Measurements from ENCODE around the gene PTCHD4.
"Not testable (repeated sequence)": the region's sequence is repeated elsewhere in the genome, so short reads cannot be mapped to it uniquely, and the experiment has no call there.

Gene PTCHD4

DNA sequence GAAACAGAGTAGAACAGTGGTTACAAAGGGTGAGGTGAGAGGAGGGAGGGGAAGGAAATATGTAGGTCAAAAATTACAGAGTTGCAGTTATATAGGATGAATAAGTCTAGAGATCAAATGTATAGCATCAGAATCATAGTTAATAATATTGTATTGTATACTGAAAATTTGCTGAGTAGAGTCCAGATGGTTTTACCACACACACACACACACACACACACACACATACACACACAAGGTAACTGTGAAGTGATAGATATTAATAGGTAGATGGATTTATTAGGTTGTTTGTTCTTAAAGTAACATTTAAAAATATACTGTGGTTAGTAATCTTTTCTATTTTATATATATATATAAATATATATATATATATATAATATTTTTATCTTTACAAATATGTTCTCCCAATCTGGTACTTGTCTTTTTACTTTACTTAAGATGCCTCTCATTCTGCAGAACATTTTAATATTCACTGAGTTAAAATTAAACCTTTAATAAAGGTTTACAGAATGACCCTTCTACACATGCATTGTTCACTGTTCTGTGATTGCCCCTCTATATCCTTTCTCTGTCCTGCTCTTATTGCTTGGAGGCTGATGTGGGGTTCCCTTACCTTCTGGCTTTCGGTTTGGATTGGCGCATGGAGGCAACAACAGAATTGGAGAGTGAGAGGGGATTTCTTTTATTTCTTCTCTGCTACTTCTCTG lies 408 bp downstream of the PTCHD4 start:
- Histone ChIP-seq H3K9me3 (ENCODE audit: low read depth, low read length) (no peaks in the 10 kb centered on the region), H3K4me3 (no peak overlapping the region), H3K36me3 (ENCODE audit: insufficient read depth, low read length) (no peaks in the 10 kb centered on the region), H3K9ac (ENCODE audit: insufficient read length) (no peak overlapping the region), H3K27ac (no peak overlapping the region)
- no peak for DNase-seq (ENCODE audit: low read depth, low spot score)
- TF ChIP-seq EZH2 (IDR thresholded peaks at IDR 0.05) (no peak), FOXP2 (optimal IDR thresholded peaks at IDR 0.05; ENCODE audit: control extremely low read depth, extremely low read length, insufficient read depth) (no peak), POLR2AphosphoS5 (IDR thresholded peaks at IDR 0.05; ENCODE audit: borderline replicate concordance, low read depth, low read length) (no peak)

DNA sequence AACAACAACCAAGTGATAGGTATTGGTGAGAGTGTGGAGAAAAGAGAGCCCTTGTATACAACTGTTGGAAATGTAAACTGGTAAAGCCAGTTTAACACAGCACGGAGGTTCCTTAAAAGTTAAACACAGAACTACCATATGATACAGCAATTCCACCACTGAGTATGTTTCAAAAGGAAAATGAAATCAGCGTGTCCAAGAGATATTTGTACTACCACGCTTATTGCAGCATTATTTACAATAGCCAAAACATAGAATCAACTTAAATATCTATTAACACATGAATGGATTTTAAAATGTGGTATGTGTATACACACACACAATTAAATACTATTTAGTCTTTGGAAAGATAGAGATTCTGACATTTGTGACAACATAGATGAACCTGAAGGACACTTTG lies 1.1 kb downstream of the PTCHD4 start:
- TF ChIP-seq POLR2AphosphoS5 (IDR thresholded peaks at IDR 0.05; ENCODE audit: borderline replicate concordance, low read depth, low read length): no peak
- TF ChIP-seq FOXP2 (optimal IDR thresholded peaks at IDR 0.05; ENCODE audit: control extremely low read depth, extremely low read length, insufficient read depth): no peak
- no peak for TF ChIP-seq EZH2 (IDR thresholded peaks at IDR 0.05)
- no peak overlapping the region for H3K27ac ChIP-seq
- no peak for DNase-seq (ENCODE audit: low read depth, low spot score)
- H3K9ac ChIP-seq (ENCODE audit: insufficient read length): no peak overlapping the region
- H3K36me3 ChIP-seq (ENCODE audit: insufficient read depth, low read length): no peaks in the 10 kb centered on the region
- no peaks in the 10 kb centered on the region for H3K9me3 ChIP-seq (ENCODE audit: low read depth, low read length)
- no peak overlapping the region for H3K4me3 ChIP-seq

DNA sequence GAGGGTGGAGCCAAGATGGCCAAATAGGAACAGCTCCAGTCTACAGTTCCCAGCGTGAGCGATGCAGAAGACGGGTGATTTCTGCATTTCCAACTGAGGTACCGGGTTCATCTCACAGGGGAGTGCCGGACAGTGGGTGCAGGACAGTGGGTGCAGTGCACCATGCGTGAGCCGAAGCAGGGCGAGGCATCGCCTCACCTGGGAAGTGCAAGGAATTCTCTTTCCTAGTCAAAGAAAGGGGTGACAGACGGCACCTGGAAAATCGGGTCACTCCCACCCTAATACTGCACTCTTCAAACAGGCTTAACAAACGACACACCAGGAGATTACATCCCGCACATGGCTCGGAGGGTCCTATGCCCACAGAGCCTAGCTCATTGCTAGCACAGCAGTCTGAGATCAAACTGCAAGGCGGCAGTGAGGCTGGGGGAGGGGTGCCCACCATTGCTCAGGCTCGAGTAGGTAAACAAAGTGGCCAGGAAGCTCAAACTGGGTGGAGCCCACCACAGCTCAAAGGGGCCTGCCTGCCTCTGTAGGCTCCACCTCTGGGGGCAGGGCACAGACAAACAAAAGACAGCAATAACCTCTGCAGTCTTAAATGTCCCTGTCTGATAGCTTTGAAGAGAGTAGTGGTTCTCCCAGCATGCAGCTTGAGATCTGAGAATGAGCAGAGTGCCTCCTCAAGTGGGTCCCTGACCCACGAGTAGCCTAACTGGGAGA lies 8.4 kb downstream of the PTCHD4 start:
- not testable (repeated sequence) for H3K4me3 ChIP-seq; H3K27ac ChIP-seq; DNase-seq (ENCODE audit: low read depth, low spot score); H3K9ac ChIP-seq (ENCODE audit: insufficient read length); H3K9me3 ChIP-seq (ENCODE audit: low read depth, low read length); H3K36me3 ChIP-seq (ENCODE audit: insufficient read depth, low read length)

DNA sequence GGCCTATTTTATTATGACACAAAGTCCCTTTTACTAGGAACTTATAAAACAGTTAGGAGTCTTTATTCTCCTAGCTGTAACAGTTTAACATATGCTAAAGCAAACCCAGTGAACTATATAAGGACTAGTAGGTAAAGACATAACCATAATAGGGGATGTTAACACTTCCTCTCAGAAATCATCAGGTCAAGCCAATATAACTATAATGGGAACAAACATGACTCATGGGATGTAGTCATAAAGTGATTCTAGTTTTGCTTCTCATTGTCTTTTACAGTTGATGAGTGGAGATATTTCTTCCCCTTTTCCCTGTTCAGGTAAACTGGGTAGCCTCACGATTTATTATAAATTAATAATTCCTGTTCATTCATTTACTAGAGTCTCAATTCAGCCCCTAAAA lies 9.7 kb downstream of the PTCHD4 start:
- no peak for DNase-seq (ENCODE audit: low read depth, low spot score)
- no peaks in the 10 kb centered on the region for H3K9me3 ChIP-seq (ENCODE audit: low read depth, low read length)
- no peaks in the 10 kb centered on the region for H3K36me3 ChIP-seq (ENCODE audit: insufficient read depth, low read length)
- no peak overlapping the region for H3K9ac ChIP-seq (ENCODE audit: insufficient read length)
- TF ChIP-seq FOXP2 (optimal IDR thresholded peaks at IDR 0.05; ENCODE audit: control extremely low read depth, extremely low read length, insufficient read depth) (no peak), EZH2 (IDR thresholded peaks at IDR 0.05) (no peak), POLR2AphosphoS5 (IDR thresholded peaks at IDR 0.05; ENCODE audit: borderline replicate concordance, low read depth, low read length) (no peak)
- H3K4me3 ChIP-seq: no peak overlapping the region
- H3K27ac ChIP-seq: no peak overlapping the region

DNA sequence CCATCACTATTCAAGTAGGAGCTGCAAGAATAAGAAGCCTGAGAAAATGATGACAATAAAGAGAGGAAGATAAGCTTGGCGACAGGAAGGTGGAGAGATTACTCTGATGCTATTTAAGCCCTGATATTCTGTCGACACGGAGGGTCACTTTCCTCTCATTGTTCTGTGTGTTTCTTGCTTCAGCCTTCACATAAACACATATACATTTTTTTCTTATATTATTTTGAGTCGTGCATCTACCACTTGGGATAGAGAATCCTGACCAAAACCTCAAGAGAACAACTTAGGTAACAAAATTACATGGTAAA lies 10.5 kb downstream of the PTCHD4 start:
- Histone ChIP-seq H3K27ac (no peak overlapping the region), H3K36me3 (ENCODE audit: insufficient read depth, low read length) (no peaks in the 10 kb centered on the region), H3K9ac (ENCODE audit: insufficient read length) (no peak overlapping the region), H3K9me3 (ENCODE audit: low read depth, low read length) (no peaks in the 10 kb centered on the region), H3K4me3 (no peak overlapping the region)
- no peak for DNase-seq (ENCODE audit: low read depth, low spot score)
- TF ChIP-seq POLR2AphosphoS5 (IDR thresholded peaks at IDR 0.05; ENCODE audit: borderline replicate concordance, low read depth, low read length) (no peak), FOXP2 (optimal IDR thresholded peaks at IDR 0.05; ENCODE audit: control extremely low read depth, extremely low read length, insufficient read depth) (no peak), EZH2 (IDR thresholded peaks at IDR 0.05) (no peak)

DNA sequence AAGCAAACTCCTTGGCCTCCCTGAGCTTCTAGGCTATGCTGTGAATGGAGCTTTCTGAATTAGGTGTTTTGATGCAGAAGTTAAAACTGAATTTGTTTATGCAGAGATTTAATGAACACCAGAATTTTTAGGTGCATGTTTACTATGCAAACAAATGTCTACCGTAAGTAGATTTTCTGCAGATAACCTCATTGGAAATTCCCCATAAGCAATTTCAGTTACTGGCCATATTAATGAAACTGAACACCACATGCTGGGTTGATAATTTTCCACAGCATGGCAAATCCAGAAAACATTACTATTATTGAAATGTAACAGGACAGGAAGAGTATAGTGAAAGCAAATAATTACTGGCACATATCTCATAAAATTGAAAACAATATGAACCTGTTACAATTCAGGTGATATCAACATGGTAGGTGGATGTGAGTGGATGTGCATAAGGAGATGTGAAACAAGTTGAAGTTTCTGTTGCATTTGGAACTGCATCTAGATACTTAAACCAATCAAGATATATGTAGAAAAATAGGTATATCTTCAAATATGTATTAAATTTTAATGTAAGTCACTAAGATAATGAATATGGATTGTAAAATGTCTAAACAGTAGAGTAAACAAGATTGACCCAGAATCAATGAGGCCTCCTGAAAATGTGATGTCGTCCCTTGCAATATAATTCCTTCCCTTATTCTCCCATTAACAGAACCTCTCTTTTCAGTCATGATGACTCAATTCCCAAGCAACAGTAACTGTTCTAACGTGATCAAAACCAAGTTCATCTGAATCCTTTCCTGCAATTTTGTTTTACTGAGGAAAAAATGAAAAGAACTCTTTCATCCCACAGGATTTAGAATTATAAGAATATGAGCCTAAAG lies 11.0 kb downstream of the PTCHD4 start:
- Histone ChIP-seq H3K27ac (no peak overlapping the region), H3K36me3 (ENCODE audit: insufficient read depth, low read length) (no peaks in the 10 kb centered on the region), H3K9ac (ENCODE audit: insufficient read length) (no peak overlapping the region), H3K9me3 (ENCODE audit: low read depth, low read length) (no peaks in the 10 kb centered on the region), H3K4me3 (no peak overlapping the region)
- no peak for DNase-seq (ENCODE audit: low read depth, low spot score)
- TF ChIP-seq FOXP2 (optimal IDR thresholded peaks at IDR 0.05; ENCODE audit: control extremely low read depth, extremely low read length, insufficient read depth): no peak
- no peak for TF ChIP-seq POLR2AphosphoS5 (IDR thresholded peaks at IDR 0.05; ENCODE audit: borderline replicate concordance, low read depth, low read length)
- no peak for TF ChIP-seq EZH2 (IDR thresholded peaks at IDR 0.05)

DNA sequence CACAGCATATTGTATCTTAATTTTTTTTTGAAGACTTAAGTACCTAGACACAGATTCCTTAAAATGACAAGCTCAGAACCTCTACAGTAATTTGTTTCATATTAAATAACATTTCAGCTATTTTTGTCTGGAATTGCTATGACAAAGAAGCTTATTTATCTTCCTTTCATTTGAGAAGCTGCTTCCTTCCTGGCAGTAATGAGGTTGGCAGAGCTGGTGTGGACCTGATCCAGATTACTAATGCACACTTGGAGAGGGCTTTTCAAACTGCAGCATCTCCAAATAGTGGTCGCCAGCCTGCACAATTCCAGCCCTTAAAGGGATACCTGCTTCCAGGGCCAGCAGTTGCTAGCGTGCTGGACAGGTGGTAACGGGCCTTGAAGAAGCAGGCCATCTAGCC lies 12.1 kb downstream of the PTCHD4 start:
- DNase-seq (ENCODE audit: low read depth, low spot score): no peak

DNA sequence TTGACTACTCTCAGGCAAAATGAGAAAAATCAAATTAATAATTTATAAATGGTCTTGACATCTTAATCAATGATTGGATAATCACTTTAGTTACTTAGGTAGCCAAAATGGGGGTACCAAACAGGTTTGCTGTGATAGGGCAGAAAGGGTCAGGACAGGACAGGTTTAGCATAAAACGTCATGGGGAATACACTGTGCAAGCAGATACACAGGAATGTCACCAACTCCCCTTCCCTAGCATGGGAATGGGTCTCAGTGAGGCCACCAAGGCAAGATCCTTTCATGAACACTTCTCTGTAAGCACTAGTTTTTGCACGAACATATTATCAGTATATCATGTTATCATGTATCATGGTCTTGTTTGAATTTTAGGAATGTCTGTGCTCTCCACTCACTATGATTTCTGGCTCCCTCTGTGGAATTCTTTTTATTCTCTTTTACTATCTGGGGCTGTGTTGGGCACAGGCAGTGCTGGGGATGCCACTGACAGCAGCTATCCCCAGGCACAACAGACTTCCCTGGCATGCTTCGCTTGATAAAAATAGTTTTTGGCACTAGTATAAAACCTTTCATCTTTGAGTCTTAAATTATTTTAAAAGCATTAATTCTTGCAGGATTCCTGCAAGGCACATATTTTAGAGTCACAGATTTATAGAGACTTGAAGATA lies 18.3 kb downstream of the PTCHD4 start:
- Histone ChIP-seq H3K27ac (no peak overlapping the region), H3K36me3 (ENCODE audit: insufficient read depth, low read length) (no peaks in the 10 kb centered on the region), H3K9ac (ENCODE audit: insufficient read length) (no peak overlapping the region), H3K4me3 (no peak overlapping the region), H3K9me3 (ENCODE audit: low read depth, low read length) (no peaks in the 10 kb centered on the region)
- no peak for TF ChIP-seq POLR2AphosphoS5 (IDR thresholded peaks at IDR 0.05; ENCODE audit: borderline replicate concordance, low read depth, low read length)
- no peak for TF ChIP-seq FOXP2 (optimal IDR thresholded peaks at IDR 0.05; ENCODE audit: control extremely low read depth, extremely low read length, insufficient read depth)
- TF ChIP-seq EZH2 (IDR thresholded peaks at IDR 0.05): no peak
- no peak for DNase-seq (ENCODE audit: low read depth, low spot score)

More for the DNA sequence above, 12.1 kb downstream of the PTCHD4 start:
- H3K4me3 ChIP-seq: no peak overlapping the region
- no peak for TF ChIP-seq POLR2AphosphoS5 (IDR thresholded peaks at IDR 0.05; ENCODE audit: borderline replicate concordance, low read depth, low read length)
- TF ChIP-seq EZH2 (IDR thresholded peaks at IDR 0.05): no peak
- TF ChIP-seq FOXP2 (optimal IDR thresholded peaks at IDR 0.05; ENCODE audit: control extremely low read depth, extremely low read length, insufficient read depth): no peak
- no peak overlapping the region for H3K9ac ChIP-seq (ENCODE audit: insufficient read length)
- H3K9me3 ChIP-seq (ENCODE audit: low read depth, low read length): no peaks in the 10 kb centered on the region
- no peak overlapping the region for H3K27ac ChIP-seq
- H3K36me3 ChIP-seq (ENCODE audit: insufficient read depth, low read length): no peaks in the 10 kb centered on the region
